Erythroblast (primary cell): Measurements from ENCODE around the gene SULF2.

ENCODE experiments used
- GATA1 ChIP-seq: IDR thresholded peaks from 2 replicates; pipeline ENCODE4 v1.6.1; 2011; ENCODE audit warnings: low read depth, mild to moderate bottlenecking, control low read depth, low read length, moderate library complexity
- POLR2A ChIP-seq: IDR thresholded peaks from 2 replicates; pipeline ENCODE4 v1.6.1; 2011; ENCODE audit warnings: mild to moderate bottlenecking, low read length

GRCh38 chr20:47631078-47631477 is 154.2 kb downstream of the SULF2 start:
- TF ChIP-seq POLR2A = no peak
- TF ChIP-seq GATA1 = no peak
